Measurements from ENCODE around the gene ZNF830.
"Not testable (repeated sequence)": the region's sequence is repeated elsewhere in the genome, so short reads cannot be mapped to it uniquely, and the experiment has no call there.

The ZNF830 gene

DNA sequence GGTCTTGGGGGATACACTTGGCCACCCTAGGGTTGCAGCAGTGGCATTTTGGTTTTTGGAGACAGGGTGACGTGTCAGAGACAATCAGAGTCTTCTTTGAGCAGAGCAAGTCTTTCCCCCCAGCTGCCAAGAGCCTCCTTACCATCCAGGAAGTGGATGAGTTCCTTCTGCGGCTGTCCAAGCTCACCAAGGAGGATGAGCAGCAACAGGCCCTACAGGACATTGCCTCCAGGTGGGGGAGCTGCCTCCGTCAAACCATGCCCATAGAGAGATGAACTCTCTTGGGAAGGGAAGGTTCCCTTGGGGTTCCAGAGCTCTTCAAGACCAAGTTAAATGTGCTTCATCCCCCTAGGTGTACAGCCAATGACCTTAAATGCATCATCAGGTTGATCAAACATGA lies 30.3 kb downstream of the ZNF830 start:
- no peak for DNase-seq (ENCODE audit: low spot score)

DNA sequence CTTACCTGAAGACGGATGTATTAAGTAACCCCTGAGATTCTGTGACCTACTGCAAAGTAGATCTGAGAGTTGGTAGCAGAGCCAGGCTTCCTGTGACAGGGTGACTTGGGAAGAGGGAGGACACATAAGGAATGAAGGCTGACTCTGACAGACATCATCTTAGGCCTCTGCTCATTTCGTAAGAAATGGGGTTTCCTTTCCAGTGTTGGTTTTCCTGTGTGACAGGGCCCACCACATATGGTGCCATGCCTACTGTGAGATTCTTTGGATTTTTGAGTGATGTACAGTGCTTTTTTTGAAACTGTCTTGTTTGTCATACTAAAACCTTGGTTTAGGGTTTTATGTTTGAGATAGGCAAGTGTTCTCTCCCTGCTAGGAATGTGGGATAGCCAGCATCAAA lies 31.7 kb downstream of the ZNF830 start:
- DNase-seq (ENCODE audit: low spot score): no peak

DNA sequence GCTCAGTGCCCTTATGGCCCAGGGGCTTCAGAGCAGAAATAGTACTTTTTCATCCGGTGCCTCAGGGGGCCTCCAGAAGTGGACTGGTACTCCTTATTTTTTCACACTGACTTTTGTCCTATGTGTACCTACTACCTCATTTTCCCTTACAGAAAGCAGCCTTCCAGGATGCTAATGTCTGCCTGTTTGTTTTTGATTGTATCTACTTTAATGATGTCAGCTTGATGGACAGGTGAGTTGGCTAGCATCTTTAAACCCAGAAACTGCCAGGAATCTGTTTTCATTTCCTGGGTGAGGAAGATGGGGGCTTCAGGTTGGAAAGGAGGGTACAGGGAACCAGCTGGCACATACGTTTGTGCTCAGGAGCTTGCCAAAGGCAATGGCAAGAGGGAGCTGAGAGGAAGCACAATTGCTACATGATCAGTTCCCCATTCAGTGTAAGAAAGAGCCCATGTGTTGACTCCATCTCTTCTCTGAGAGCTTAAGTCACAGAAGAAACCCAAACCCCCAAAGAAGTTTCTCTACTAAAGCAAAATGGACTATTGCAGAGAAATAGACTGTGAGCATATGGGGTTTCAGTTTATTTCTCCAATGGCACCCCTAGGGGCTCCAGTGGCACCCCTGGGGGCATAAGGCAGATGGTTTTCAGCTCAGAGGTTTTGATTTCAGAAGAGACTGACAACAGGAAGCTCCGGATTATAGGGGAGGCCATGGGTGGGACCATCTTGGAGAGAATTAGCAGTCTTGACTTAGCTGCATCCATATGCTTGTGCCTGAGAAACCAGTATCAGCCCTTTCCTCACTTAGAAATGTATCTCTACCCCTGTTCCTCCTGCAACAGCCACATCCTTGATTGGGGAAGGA lies 35.3 kb downstream of the ZNF830 start:
- no peak for DNase-seq (ENCODE audit: low spot score)

DNA sequence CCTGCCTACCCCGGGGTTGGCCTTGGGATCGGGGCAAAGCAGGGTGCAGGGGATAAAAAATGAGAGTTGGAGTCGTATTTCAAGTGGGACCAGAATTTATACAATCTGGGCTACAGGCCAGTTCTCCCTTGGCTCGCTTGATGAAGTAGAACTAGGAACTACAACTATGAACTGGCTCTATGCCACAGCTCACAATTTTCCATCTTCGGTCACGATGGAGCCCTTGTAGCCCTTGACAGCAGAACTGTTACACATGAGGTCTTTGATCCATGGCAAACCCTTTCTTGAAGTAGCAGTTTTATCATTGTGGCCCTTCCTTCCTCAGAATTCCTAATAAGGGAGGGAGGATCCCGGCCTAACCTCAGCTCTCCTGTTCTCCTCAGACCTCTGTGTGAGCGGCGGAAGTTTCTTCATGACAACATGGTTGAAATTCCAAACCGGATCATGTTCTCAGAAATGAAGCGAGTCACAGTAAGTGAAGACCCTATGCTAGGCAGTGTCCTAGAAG lies 36.1 kb downstream of the ZNF830 start:
- DNase-seq (ENCODE audit: low spot score): no peak

DNA sequence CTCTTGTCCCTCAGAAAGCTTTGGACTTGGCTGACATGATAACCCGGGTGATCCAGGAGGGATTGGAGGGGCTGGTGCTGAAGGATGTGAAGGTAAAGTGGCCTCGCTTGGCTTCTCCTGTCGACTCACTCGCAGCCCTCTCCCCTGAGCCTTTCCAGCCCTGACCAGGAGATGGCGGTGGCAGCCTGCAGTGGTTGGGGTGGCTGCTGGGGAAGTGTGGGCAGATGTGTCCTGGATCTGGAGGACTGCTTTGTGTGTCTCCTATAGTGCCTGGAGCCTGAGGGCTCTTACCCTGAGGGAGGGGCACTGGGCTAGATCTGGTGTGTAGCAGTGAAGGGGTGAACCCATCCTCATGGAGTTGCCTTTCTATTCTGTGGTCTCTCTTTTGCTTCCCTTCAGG lies 36.9 kb downstream of the ZNF830 start:
- DNase-seq (ENCODE audit: low spot score): peak; percentile 84

DNA sequence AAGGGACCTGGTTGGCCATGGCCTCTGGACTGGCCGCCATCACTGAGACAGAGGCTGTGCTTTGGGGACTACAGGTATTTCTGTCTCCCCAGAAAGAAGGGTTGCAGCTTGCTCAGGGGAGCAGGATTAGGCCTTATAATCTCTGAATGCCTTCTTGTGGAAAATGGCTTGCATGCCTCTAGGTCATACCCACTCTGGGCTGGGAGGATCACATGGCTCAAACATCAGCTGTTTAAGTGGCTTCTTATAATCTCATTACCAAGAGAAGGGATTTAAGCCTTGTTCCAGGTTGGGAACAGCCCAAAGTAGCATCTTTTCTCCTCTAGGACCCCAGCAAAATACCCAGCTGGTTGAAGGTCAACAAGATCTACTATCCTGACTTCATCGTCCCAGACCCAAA lies 38.1 kb downstream of the ZNF830 start:
- no peak for DNase-seq (ENCODE audit: low spot score)

DNA sequence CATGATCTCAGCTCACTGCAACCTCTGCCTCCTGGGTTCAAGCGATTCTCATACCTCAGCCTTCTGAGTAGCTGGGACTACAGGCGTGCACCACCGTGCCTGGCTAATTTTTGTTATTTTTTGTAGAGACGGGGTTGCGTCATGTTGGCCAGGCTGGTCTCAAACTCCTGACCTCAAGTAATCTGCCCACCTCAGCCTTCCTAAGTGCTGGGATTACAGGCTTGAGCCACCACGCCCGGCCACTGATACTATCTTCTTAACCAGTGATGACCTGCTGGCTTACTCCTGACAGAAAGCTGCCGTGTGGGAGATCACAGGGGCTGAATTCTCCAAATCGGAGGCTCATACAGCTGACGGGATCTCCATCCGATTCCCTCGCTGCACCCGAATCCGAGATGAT lies 39.6 kb downstream of the ZNF830 start:
- DNase-seq (ENCODE audit: low spot score): not testable (repeated sequence)

DNA sequence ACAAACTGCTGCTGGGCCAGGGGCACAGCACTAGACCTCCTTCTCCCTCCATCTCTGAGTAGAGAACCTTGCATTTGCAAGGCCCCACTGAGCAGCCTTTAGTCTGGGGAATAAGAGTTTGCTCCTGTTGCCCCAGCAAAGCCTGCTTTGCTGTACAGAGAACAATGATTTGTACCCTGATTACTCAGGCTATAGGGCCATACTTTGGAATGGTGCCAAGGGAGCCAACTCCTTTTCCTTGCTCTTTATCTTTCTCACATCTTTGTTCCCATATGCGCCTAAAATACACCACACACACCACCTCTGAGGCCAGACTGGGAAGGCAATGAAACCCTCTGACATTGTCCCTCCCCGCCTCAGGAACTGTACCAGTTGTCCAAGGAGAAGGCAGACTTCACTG lies 40.2 kb downstream of the ZNF830 start:
- DNase-seq (ENCODE audit: low spot score): no peak

DNA sequence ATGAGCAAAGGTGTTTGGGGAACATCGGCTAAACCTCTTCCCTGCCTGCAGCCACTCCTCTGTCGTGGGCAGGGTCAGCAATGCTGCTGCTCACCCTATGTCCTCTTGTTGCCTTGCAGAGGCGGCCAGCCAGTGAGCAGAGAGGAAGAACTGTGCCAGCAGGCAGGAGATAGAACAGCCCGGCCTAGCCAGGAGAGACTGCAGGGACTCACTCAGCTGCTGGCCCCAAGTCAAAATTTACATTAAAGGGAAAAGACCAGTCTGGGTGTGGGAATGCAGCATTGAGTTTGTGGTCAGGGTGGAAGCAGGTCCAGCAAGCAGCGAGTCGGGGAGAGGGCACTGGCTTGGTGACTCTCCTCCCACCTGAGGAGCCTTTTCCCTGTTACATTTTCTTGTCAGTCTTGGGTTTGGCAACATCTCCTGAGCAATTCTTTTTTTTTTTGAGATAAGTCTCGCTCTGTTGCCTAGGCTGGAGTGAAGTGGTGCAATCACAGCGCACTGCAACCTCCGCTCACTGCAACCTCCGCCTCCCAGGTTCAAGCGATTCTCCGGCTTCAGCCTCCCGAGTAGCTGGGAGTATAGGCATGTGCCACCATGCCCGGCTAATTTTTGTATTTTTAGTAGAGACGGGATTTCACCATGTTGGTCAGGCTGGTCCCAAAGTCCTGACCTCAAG lies 41.7 kb downstream of the ZNF830 start:
- no peak for DNase-seq (ENCODE audit: low spot score)

DNA sequence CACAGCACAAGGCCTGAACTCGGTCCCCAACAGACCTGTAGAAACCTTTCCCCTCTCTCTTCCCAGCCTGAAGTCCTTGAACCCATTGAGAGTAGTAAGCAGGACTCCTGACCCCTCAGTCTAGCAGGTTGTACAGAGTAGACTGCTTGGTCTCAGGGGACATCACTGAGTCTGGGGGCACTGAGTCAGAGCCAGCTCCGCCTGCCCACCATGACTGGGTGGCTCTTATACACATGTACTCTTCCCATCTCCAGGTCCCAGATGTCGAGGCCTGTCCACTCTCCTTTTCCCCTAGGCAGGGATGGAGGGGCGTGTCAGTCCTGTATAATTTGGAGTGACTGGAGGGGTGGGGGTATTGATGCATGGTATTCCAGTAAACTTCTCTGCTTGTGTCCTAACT lies 42.4 kb downstream of the ZNF830 start:
- DNase-seq (ENCODE audit: low spot score): no peak

DNA sequence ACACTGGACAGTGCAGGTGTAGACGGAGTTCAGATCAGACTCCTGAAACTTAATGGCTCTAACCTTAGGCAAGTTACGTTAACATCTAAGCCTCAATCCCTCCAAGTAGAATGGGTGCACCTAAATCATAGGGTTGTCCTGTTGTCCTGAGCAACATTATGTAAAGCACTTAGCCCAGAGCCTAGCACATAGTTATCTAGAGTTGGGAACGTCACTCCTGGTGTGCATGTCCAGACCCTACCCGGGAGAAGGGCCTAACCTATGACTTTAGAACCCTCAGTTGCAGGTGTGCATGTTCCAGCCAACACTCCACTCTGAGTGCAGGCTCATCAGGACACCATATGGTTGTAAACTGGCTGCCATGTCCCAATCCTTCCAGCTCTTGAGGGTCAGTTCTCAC lies 45.0 kb downstream of the ZNF830 start:
- no peak for DNase-seq (ENCODE audit: low spot score)

DNA sequence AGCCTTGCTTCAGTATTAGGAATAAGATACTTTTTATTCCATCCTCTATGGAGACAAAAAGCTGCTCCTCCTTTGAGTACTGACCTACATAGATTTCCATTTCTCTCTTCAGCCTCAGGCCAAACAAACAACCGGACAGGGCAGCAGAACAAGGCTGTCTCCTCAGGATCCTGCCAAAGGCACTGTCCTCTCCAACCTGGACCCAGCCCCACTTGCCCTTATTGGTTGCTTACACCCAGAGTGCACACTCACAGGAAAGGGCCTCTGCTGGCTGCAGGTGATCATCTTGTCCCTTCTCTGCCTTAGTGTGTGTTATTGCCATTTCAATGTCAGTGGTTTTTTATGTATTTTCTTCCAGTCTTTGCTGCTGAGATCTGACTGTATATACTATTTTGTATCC lies 45.6 kb downstream of the ZNF830 start:
- no peak for DNase-seq (ENCODE audit: low spot score)

DNA sequence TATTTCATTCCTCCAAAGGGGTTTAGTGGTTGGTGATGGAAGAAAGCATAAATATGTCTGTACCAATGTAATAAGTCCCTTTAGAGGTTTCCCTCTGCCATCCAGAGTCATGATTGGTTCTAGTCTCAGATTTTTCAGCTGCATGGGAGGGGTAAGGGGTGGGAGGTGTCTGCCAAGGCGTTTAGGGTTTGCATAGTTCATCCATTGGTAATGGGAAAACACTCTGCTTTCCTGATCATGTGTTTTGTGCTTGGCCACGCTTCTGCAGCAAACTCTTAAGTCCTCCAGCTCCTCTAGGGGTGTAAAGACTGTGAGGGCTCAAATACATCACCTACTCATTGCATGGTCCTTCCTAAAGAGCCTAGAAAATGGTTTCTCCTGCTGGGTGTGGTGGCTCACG lies 48.8 kb downstream of the ZNF830 start:
- no peak for DNase-seq (ENCODE audit: low spot score)

DNA sequence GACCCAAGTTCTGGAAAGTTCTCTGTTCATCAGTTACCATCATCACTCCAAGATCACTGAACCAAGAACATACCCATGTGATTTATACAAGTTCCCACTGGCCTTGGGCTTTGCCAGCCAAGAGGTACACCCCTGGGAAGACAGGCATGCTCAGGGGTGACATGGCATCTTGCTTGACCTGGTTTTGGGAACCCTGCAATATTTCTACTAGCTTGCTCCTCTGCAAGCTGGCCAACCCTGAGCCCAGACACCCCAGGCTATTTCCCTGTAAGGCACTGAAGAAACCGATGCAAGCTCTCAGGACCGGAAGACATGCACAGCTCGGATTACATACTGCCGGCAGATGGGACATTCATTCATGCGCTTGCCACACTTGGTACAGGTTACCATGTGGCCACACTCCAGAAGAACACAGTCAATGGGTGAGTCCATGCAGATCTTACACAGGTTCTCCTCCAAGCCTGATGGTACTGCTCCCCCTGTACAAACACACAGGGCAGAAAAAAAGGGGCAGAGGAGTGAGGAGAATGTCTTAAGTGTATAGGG lies 50.4 kb downstream of the ZNF830 start:
- no peak for DNase-seq (ENCODE audit: low spot score)

Measured in iPS-NIHi11 (cell line).